GM06990 (cell line): Measurements from ENCODE around the gene STAT5A.
"Not testable (repeated sequence)": the region's sequence is repeated elsewhere in the genome, so short reads cannot be mapped to it uniquely, and the experiment has no call there.

Experiments
- DNase-seq: peaks from one replicate; pipeline ENCODE4 v3.0.0-alpha.2; 2011; ENCODE audit not compliant: insufficient read length; ENCODE audit errors: extremely low read depth
- H3K27me3 ChIP-seq: replicated peaks from 2 replicates; pipeline ENCODE4 v1.6.0; 2011; ENCODE audit warnings: low read length; ENCODE audit not compliant: control insufficient read depth, insufficient read depth
- H3K36me3 ChIP-seq: 2 replicates; pipeline ENCODE4 v1.5.1; 2011; ENCODE audit warnings: low read length; ENCODE audit not compliant: control insufficient read depth, insufficient read depth
- H3K4me3 ChIP-seq: replicated peaks from 2 replicates; pipeline ENCODE4 v1.5.1; 2011; ENCODE audit warnings: low read depth, mild to moderate bottlenecking, control low read depth, low read length
- TF ChIP-seq, protein P1 (sequence below): IDR thresholded peaks from 2 replicates; pipeline ENCODE4 v1.5.1; 2011; ENCODE audit warnings: low read length, control low read depth, mild to moderate bottlenecking, inconsistent platforms; ENCODE audit not compliant: insufficient read depth, poor library complexity, severe bottlenecking

STAT5A gene

DNA sequence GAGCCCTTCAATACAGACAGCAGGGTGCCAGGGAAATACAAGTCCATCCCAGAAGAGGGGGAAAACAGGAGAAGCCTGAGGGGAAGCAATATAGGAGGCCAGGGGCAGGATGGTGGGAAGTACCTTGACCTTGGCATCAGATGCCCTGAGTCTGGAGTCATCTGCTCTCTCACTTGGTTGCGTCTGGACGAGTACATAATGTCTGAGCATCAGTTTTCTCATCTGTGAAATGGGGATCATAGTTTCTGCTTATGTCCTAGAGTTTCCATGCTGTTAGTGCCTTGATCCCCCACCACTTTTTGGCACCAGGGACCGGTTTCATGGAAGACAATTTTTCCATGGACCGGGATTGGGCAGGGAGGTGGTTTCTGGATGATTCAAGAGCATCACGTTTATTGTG is 2.3 kb downstream of the STAT5A start:
- TF ChIP-seq, protein P1, sequence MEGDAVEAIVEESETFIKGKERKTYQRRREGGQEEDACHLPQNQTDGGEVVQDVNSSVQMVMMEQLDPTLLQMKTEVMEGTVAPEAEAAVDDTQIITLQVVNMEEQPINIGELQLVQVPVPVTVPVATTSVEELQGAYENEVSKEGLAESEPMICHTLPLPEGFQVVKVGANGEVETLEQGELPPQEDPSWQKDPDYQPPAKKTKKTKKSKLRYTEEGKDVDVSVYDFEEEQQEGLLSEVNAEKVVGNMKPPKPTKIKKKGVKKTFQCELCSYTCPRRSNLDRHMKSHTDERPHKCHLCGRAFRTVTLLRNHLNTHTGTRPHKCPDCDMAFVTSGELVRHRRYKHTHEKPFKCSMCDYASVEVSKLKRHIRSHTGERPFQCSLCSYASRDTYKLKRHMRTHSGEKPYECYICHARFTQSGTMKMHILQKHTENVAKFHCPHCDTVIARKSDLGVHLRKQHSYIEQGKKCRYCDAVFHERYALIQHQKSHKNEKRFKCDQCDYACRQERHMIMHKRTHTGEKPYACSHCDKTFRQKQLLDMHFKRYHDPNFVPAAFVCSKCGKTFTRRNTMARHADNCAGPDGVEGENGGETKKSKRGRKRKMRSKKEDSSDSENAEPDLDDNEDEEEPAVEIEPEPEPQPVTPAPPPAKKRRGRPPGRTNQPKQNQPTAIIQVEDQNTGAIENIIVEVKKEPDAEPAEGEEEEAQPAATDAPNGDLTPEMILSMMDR: no peak
- no peaks in the 10 kb centered on the region for H3K27me3 ChIP-seq
- no peak for DNase-seq
- H3K4me3 ChIP-seq: no peak overlapping the region; the same call in 1 of the 2 replicates
- H3K36me3 ChIP-seq: peaks cover 1% of the 10 kb centered on the region; the same call in 1 of the 2 replicates

DNA sequence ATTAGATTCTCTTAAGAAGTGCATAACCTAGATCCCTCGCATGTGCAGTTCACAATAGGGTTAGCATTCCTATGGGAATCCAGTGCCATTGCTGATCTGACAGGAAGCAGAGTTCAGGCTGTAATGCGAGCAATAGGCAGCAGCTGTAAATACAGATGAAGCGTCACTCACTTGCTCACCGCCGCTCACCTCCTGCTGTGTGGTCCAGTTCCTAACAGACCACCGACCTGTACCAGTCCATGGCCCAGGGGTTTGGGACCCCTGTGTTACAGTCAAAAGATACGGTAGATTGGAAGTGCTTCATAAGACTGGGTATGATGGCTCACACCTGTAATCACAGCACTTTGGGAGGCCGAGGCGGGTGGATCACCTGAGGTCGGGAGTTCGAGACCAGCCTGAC is 2.8 kb downstream of the STAT5A start:
- Histone ChIP-seq H3K4me3 (no peak overlapping the region), H3K27me3 (no peaks in the 10 kb centered on the region), H3K36me3 (peaks cover 3% of the 10 kb centered on the region; the same call in 1 of the 2 replicates)
- DNase-seq: no peak
- TF ChIP-seq, protein P1: no peak

DNA sequence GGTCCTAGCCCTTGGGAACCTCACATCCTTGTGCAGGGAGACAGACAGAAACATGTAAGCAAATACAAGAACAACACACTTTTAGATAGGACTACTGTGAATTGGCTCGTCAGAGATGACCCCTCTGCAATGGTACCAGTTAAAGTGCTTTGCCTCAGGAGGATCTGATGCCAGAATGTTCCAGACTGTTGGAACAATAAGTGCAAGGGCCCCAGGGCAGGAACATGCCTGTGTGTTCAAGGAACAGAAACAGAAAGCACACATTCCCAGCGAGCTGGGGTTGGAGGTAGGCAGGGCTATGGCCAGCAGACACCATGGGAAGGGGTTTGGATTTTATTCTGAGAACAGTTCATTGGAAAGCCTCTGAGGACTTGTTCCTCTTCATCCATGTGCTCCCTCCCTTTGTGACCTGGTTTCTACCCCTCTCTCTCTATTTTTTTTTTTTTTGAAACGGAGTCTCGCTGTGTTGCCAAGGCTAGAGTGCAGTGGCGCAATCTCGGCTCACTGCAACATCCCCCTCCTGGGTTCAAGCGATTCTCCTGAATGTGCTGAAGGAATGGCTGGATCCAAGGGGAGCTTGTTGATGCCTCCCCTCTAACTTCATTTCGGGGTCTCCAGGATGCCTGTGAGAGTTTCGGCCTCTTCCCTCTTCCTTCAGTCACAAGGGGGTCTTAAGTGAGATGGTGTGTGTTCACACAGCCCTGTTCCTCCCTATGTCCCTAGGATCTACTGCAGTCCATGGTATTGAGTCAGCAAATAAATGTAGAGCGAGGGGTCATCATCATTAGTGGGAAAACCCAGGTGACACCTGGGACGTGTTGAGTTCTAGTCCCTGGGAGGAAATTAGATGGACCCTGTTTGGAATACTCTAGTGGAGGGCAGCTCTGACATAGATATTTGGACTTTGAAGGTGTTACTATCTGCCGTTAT is 6.4 kb downstream of the STAT5A start:
- TF ChIP-seq, protein P1: no peak
- Histone ChIP-seq H3K4me3 (no peak overlapping the region), H3K27me3 (no peaks in the 10 kb centered on the region), H3K36me3 (peaks cover 5% of the 10 kb centered on the region; the same call in 1 of the 2 replicates)
- no peak for DNase-seq

DNA sequence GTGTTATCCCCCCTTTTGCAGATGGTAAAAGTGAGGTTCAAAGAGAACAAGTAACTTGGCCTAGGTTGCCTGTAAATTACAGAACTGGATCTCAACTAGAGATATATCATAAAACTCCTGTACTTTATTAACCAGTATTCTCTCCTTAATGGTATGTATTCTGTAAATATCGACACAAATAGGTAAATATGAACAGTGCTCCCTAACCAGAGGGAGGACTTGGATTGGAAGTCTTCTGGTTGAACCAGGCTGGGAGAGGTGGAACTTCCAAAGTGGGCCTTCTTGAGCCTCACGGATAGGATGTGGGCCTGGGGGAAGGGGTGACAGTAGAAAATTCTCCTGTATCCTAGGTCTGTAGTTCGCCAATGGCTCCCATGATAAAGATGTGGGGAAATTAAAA is 7.7 kb downstream of the STAT5A start:
- DNase-seq: no peak
- no peak overlapping the region for H3K4me3 ChIP-seq
- TF ChIP-seq, protein P1: no peak
- no peaks in the 10 kb centered on the region for H3K27me3 ChIP-seq
- peaks cover 6% of the 10 kb centered on the region for H3K36me3 ChIP-seq

DNA sequence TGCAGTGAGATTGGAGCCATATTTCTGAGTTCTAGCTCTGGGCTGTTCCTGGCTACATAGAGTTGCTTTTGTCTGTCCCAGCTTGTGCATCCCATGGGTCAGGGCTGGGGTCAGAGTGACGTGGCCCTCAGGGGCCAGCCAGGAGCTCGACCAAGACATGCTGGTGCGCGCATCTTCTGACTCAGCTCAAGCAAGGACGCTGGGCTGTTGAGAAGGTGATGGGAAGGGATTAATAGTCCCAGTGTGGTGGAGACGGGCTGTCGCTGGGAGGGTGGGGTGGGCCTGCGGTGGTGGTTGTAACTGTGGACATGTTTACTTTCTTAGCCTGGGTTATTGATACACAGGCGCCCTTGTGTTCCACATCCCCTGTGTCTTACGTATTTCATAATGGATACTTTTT is 9.5 kb downstream of the STAT5A start:
- not testable (repeated sequence) for DNase-seq, H3K27me3 ChIP-seq, H3K4me3 ChIP-seq
- peaks cover 15% of the 10 kb centered on the region for H3K36me3 ChIP-seq

DNA sequence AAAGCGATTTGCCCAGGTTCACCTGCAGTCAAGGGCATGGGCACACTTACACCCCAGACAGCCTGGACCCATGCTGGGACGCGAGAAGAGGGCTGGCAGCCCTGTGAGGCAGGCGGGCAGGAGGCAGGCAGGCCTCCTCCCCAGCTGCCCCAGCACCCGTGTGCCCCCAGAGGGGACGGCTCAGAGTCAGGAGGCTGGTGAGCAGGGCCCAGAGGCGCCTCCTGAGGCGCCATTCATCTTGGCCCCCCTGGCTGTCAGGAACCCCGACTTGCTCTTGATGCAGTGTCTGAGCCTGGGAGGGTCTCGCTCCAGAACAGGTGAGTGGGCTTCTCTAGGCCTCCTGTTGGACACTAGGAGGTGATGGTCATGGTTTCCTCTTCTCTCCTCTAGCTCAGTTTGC is 11.1 kb downstream of the STAT5A start:
- H3K27me3 ChIP-seq, DNase-seq, H3K4me3 ChIP-seq: not testable (repeated sequence)
- peaks cover 22% of the 10 kb centered on the region for H3K36me3 ChIP-seq

DNA sequence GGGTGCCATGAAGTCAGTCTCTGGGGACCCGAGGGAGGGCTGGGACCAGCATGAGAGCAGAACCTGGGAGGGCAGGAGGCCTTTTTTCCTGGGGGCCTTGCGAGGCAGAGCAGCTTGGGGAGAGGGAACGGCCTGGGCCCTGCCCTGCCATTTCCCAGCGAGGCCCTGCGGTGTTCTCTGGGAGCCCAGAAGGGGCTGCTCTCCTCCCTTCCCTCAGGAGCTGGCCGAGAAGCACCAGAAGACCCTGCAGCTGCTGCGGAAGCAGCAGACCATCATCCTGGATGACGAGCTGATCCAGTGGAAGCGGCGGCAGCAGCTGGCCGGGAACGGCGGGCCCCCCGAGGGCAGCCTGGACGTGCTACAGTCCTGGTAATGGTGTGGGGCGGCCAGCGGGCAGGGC is 11.6 kb downstream of the STAT5A start:
- not testable (repeated sequence) for DNase-seq, H3K27me3 ChIP-seq, H3K4me3 ChIP-seq
- peaks cover 25% of the 10 kb centered on the region for H3K36me3 ChIP-seq
